GM18519 (cell line): Measurements from ENCODE around the gene COQ9.

Experiments
- ATAC-seq: cut with Tn5 transposase; IDR thresholded peaks from one replicate; pipeline ENCODE4 v1.9.1; 2021; ENCODE audit warnings: mild to moderate bottlenecking, moderate library complexity; ENCODE audit not compliant: unreplicated experiment, low FRiP score

COQ9 gene

DNA sequence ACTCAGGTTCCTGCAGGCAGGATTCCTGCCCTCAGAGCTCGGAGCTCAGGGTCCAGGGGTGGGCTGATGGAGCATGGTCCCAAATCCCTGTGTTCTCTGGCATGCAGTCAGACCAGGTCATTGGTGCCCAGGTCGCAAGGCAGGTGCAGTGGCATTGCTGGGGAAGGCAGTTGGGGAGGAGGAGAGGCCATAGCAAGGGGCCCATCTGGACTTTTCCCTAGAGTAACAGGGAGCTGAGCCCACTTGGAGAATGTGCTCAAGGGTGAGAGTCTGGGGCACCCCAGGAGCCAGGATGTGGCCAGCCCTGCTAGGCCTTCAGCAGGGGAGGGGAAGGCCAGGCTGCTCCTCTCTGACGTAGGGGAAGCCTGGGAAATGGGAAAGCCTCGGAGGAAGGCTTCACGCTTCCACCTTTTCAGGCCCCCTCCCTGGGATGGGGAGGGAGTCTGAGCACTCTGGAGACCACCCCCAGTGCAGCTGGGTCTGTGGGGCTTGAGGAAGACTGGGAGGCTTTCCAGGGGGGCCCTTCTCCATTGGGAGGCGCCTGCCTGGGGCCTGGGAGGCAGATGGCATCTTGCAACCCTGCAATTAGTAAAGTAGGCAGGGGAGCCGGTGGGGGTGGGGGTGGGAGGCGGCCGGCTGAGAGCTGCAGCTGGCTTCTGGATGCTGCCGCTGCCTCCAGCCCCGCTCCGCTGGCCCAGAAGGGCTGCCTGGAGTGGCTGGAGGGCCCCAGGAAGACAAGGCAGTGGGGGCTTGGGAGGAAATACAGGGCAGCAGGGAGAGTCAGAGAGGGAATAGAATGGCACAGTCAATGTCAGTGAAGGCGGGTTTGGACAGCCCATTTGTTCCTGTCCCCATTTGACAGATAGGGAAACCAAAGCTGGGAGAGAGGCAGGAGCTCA, 60.1 kb downstream of the COQ9 start:
- ATAC-seq, result no peak

DNA sequence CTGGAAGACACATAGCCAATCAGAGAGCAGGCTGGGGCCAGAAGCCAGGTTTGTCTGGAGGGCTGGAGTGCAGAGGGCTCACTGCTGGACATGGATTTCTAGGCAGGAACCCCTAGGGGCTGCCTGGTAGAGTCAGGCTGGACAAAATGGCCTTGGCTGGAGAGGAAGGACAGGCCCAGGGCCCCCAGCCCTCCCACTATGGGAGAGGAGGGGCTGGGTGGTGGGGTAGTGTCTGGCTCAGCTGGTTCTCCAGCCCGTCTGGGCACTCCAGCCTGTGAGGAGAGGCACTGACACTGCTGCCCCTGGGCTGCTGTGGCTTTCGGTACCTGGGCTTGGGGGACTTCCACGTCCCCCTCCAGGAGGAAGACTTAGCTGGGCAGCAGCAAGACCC, 60.8 kb downstream of the COQ9 start:
- ATAC-seq, result no peak

DNA sequence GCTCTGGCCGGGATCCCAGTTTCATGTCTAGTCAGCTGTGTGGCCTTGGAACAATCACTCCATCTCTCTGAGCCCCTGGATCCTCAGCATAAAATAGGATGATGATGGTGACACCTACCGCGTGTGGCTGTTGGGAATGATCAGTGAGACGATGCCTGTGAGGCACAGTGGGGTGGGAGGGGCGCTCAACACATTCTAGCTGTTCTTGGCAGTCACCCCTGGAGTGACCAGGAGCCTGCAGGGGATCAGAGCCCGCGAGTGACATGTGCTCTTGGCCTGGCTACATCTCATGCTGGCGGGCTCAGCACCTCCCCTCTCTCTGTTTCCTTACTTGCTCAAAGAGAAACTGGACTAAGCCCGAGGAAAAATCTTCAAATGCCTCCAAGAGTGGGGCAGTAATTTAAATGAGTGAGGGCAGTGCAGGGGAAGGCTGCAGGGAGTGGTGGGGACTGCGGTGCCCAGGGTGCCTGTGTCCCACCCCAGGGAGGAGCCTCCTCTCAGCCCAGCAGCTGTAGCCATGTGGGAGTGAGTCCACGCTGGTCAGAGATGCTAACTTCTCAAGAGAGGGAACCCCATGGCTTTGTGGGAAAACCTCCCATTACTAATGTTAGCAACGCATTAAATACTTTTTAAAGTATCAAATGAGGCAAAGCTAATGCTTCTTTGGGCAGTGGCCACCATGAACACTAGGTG, 62.1 kb downstream of the COQ9 start:
- no peak for ATAC-seq

DNA sequence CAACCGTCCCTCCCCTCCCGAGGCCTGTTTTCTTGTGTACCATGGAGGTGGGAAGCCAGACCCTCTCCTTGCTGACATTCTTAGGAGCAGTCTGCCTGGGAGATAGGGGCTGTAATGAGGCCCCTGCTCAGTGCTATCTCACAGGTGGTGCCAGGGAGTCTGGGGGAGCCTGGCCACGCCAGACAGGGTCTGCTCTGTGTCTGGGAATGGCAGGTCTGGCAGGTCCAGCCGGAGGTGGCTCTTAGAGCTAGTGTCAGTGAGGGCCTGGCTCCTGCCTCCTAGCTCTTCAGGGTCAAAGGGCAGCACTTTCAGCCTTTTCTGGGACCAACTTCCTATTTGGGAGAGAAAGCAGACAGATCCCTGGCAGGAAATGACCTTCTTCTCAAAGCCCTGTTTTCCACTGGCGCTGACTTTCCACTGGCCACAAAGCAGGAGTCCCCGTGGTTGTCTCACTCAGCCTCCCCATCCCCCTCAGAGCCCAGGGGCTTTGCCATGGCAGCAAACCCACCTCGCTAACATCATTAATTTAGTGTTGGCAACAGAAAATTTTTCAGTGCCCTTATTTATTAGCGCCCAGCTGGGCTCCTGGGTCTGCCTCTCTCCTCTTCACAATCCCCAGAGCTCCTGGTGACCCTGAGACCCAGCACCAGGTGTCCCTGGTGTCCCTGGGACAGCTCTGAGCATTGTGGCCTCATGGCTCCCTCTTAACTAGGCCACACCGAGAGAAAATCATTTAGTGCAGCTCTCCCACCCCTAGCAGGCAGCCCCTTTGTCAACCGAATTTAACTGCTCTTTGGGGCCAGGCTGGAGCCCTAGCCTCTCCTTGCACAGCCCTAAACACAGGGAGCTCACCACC, 63.0 kb downstream of the COQ9 start:
- ATAC-seq, result no peak
